Lung (tissue), 12 donors: Measurements from ENCODE around the gene RTL9. TPM values are rescaled to one million over a fixed set of nuclear protein-coding genes. Genes with fewer than 3 reads are reported as not detected.

ENCODE experiments used
- ATAC-seq: fragments of 200-7000 bp; cut with Tn5 transposase; one replicate; pipeline ENCODE4 v1.9.1; 2020; ENCODE audit warnings: moderate number of reproducible peaks; ENCODE audit not compliant: insufficient read depth, low FRiP score
- DNase-seq, 3 donors: peaks; one replicate each; pipeline ENCODE4 v3.0.0-alpha.2; 2013 to 2017
- H3K27ac ChIP-seq, 2 donors: one replicate each; pipeline ENCODE4 v1.5.1; 2013; ENCODE audit warnings: mild to moderate bottlenecking in 2 of 2, moderate library complexity in 2 of 2, control low read depth in 1 of 2, inconsistent platforms in 1 of 2, low read depth in 1 of 2, low read length in 1 of 2
- H3K27me3 ChIP-seq, 3 donors: one replicate each; pipeline ENCODE4 v1.5.1; 2013; ENCODE audit warnings: low read length in 2 of 3; ENCODE audit not compliant: control insufficient read depth in 3 of 3, insufficient read depth in 3 of 3
- H3K36me3 ChIP-seq, 4 donors: one replicate each; pipeline ENCODE4 v1.5.1; 2013; ENCODE audit warnings: low read length in 4 of 4, mild to moderate bottlenecking in 1 of 4, moderate library complexity in 1 of 4; ENCODE audit not compliant: control insufficient read depth in 4 of 4, insufficient read depth in 4 of 4
- H3K4me1 ChIP-seq, 5 donors: one replicate each; pipeline ENCODE4 v1.5.1; 2013; ENCODE audit warnings: low read length in 5 of 5, mild to moderate bottlenecking in 2 of 5, moderate library complexity in 1 of 5; ENCODE audit not compliant: control insufficient read depth in 5 of 5, insufficient read depth in 5 of 5
- H3K4me3 ChIP-seq: one replicate; pipeline ENCODE4 v1.5.1; 2013; ENCODE audit warnings: mild to moderate bottlenecking, control low read depth, moderate library complexity
- H3K9ac ChIP-seq, 2 donors: one replicate each; pipeline ENCODE4 v1.5.1; 2013; ENCODE audit warnings: low read length in 2 of 2, control low read depth in 1 of 2; ENCODE audit not compliant: insufficient read depth in 1 of 2
- H3K9me3 ChIP-seq, 4 donors: one replicate each; pipeline ENCODE4 v1.5.1; 2013; ENCODE audit warnings: low read length in 3 of 4, mild to moderate bottlenecking in 1 of 4, moderate library complexity in 1 of 4; ENCODE audit not compliant: control insufficient read depth in 4 of 4, insufficient read depth in 3 of 4
- WGBS, 2 donors: extraction: QIAGEN DNeasy Blood & Tissue Kit; methylation state at CpG; one replicate each; pipeline ENCODE4 v1.1.7; 2013; 5-methylcytosine and 5-hydroxymethylcytosine counted together
- polyA plus RNA-seq, 2 donors: library from polyadenylated mRNA; stranded (reverse); fragments of 200-250 nt; gene quantifications; one replicate each; pipeline ENCODE4 v1.2.1, GENCODE V29; 2013
- total RNA-seq, 2 donors: library from RNA; depleted of rRNA in 1 of 2; stranded (reverse); fragments of >200 nt in 1 of 2; gene quantifications; one replicate each; pipeline ENCODE4 v1.2.1, GENCODE V29; 2014 to 2021
- TF ChIP-seq, protein P1 (sequence below): IDR thresholded peaks from 2 replicates; pipeline ENCODE4 v1.5.1; 2012; ENCODE audit warnings: mild to moderate bottlenecking; ENCODE audit errors: control extremely low read depth, extremely low read depth
- donor health status: control.
- donor health status: control.
- donor health status: Bipolar disorder and iron deficiency.
- donor health status: healthy.
- donor health status: DM: yes; HTN: yes; CAD: no.

RTL9 gene
- total and polyA plus RNA-seq, 4 donors, result 0.02 to 0.34 (median 0.06) TPM

DNA sequence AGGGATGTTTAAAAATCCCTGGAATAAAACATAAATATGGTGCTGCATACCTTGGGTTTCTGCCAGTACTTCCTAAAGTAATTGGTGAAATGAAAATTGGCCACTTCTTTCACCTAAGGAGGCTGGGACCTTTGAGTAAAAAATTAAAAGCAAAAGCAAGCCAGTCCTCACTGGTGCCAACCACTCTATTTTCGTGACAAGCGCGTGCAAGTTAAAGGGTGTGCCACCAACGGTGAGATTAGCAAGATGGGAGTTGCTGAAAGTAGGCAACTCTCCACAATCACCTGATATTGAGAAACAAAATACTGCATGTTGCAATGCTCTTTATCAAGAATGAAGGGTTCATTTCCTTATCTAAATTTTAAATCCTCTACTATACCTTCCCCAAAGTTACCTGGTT, 19.7 kb upstream of the RTL9 start:
- Histone ChIP-seq H3K9me3 (no peaks in the 10 kb centered on the region), H3K4me3 (no peak overlapping the region), H3K9ac (no peak overlapping the region), H3K36me3 (no peaks in the 10 kb centered on the region), H3K27ac (no peak overlapping the region), H3K27me3 (peaks cover 0 to 10% (median 3%) of the 10 kb centered on the region in 3 donors), H3K4me1 (no peaks in the 10 kb centered on the region)
- ATAC-seq (no peak), DNase-seq (no peak)
- WGBS, 2 donors, result 54 to 61% methylated on average over 4 of the region's 4 CpGs
- TF ChIP-seq, protein P1, sequence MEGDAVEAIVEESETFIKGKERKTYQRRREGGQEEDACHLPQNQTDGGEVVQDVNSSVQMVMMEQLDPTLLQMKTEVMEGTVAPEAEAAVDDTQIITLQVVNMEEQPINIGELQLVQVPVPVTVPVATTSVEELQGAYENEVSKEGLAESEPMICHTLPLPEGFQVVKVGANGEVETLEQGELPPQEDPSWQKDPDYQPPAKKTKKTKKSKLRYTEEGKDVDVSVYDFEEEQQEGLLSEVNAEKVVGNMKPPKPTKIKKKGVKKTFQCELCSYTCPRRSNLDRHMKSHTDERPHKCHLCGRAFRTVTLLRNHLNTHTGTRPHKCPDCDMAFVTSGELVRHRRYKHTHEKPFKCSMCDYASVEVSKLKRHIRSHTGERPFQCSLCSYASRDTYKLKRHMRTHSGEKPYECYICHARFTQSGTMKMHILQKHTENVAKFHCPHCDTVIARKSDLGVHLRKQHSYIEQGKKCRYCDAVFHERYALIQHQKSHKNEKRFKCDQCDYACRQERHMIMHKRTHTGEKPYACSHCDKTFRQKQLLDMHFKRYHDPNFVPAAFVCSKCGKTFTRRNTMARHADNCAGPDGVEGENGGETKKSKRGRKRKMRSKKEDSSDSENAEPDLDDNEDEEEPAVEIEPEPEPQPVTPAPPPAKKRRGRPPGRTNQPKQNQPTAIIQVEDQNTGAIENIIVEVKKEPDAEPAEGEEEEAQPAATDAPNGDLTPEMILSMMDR, result no peak

DNA sequence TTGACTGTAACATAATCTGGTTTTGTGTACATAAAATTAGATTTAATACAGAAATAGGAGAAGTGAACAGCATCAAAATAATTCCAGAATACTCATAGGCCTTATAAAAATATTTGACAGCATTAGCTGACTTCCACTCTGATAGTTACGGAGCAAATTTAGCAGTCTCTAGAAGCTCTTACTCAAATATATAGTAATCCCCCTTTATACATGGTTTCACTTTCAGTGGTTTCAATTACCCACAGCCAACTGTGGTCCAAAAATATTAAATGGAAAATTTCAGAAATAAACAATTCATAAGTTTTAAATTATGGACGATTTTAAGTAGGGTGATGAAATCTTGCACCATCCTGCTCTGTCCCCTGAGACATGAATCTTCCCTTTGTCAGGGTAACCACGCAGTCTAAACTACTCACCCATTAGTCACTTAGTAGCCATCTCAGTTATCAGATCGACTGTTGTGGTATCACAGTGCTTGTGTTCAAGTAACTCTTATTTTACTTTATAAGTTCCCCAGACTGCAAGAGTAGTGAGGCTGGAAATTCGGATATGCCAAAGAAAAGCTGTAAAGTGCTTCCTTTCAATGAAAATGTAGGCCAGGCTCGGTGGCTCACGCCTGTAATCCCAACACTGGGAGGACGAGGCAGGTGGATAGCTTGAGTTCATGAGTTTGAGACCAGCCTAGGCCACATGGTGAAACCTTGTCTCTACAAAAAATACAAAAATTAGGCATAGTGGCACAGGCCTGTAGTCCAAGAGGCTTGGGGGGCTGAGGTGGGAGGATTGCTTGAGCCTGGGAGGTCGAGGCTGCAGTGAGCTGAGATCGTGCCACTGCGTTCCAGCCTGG, 17.2 kb upstream of the RTL9 start:
- Histone ChIP-seq H3K9ac (no peak overlapping the region), H3K27ac (no peak overlapping the region), H3K9me3 (no peaks in the 10 kb centered on the region), H3K36me3 (no peaks in the 10 kb centered on the region), H3K27me3 (peaks cover 0 to 7% (median 3%) of the 10 kb centered on the region in 3 donors), H3K4me3 (no peak overlapping the region), H3K4me1 (no peaks in the 10 kb centered on the region)
- TF ChIP-seq, protein P1, result no peak
- WGBS, 2 donors, result 72 to 93% methylated on average over 11 of the region's 11 CpGs
- no peak for DNase-seq
- no peak for ATAC-seq

DNA sequence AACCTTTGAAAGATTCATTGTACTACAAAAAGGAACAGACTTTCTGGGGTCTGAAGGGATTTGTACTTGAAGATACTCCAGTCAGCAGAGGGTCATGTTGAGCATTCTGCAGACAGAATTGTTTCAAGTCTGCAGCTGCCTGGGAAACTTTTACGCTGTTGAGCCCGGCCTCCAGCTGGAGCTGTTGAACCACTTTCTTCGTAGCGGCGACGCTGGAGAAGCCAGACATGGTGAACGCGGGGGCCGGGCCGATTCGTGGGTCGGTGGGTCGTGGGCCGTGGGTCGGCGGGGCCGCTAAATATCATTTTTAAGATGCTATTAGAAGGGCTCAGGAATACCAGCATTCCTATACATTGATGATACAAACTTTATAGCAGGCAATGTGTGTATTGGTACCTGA, 12.0 kb upstream of the RTL9 start:
- DNase-seq, result peak in 2 of 3 donors; percentile 1 to 15
- no peak overlapping the region for H3K27ac ChIP-seq
- WGBS, 2 donors, result 53 to 82% methylated on average over 17 of the region's 17 CpGs

More for the DNA sequence above, 12.0 kb upstream of the RTL9 start:
- TF ChIP-seq, protein P1, result no peak
- H3K4me3 ChIP-seq, result no peak overlapping the region
- no peak overlapping the region for H3K9ac ChIP-seq
- no peak for ATAC-seq
- H3K4me1 ChIP-seq, result no peaks in the 10 kb centered on the region
- H3K36me3 ChIP-seq, result no peaks in the 10 kb centered on the region
- peaks cover 0 to 24% (median 8%) of the 10 kb centered on the region in 3 donors for H3K27me3 ChIP-seq
- no peaks in the 10 kb centered on the region for H3K9me3 ChIP-seq
